PC-9 (cell line): Measurements from ENCODE around the gene PAEP. TPM values are rescaled to one million over a fixed set of nuclear protein-coding genes. Genes with fewer than 3 reads are reported as not detected.

Experiments
- BruUV-seq: library from RNA; stranded (reverse); fragments of 400-500 nt; replicated peaks from 2 replicates; lab custom pipeline; 2021; lab: Mats Ljungman, UMichigan
- CTCF ChIA-PET: fragments of 300-600 bp; sonication (Branson Sonifier 250); formaldehyde crosslinking; loops from one replicate; lab custom pipeline; 2022; ENCODE audit warnings: antibody characterized with exemption; lab: Charles Lee
- POLR2A ChIA-PET: fragments of 300-600 bp; sonication (Branson Sonifier 250); formaldehyde crosslinking; loops from one replicate; lab custom pipeline; 2022; ENCODE audit warnings: antibody characterized with exemption; ENCODE audit not compliant: unreplicated experiment; lab: Charles Lee
- DNase-seq, 2 experiments: peaks; one replicate each; pipeline versions ENCODE4 v3.0.0 to v3.0.0-alpha.2; 2015 to 2022; ENCODE audit warnings: mixed read lengths in 1 of 2
- H2AFZ ChIP-seq: fragments of 200-600 bp; sonication (generic); 2 replicates; pipeline ENCODE4 v1.8.1; 2017; ENCODE audit warnings: antibody characterized with exemption
- H3F3A ChIP-seq: fragments of 200-600 bp; sonication (generic); 2 replicates; pipeline ENCODE4 v1.8.1; 2017; ENCODE audit warnings: antibody characterized with exemption, mild to moderate bottlenecking, low read depth; ENCODE audit not compliant: insufficient read depth
- H3K27ac ChIP-seq: fragments of 200-600 bp; sonication (generic); 2 replicates; pipeline ENCODE4 v1.6.1; 2016; ENCODE audit warnings: mixed run types
- H3K27me3 ChIP-seq: fragments of 200-600 bp; sonication (generic); 2 replicates; pipeline ENCODE4 v1.6.1; 2016; ENCODE audit warnings: low read depth, mixed run types; ENCODE audit not compliant: insufficient read depth
- H3K36me3 ChIP-seq: fragments of 200-600 bp; sonication (generic); 2 replicates; pipeline ENCODE4 v1.6.1; 2016; ENCODE audit warnings: low read depth, mixed run types
- H3K4me1 ChIP-seq: fragments of 200-600 bp; sonication (generic); replicated peaks from 2 replicates; pipeline ENCODE4 v1.6.1; 2016; ENCODE audit warnings: mixed run types; ENCODE audit not compliant: insufficient read depth
- H3K4me2 ChIP-seq: fragments of 200-600 bp; sonication (generic); 2 replicates; pipeline ENCODE4 v1.6.1; 2017; ENCODE audit warnings: mixed run types
- H3K4me3 ChIP-seq: fragments of 200-600 bp; sonication (generic); 2 replicates; pipeline ENCODE4 v1.6.1; 2016; ENCODE audit warnings: mixed run types
- H3K79me2 ChIP-seq: fragments of 200-600 bp; sonication (generic); 2 replicates; pipeline ENCODE4 v1.6.1; 2017; ENCODE audit warnings: low read depth, mixed run types
- H3K9me2 ChIP-seq: fragments of 200-600 bp; sonication (generic); 2 replicates; pipeline ENCODE4 v1.8.1; 2017; ENCODE audit warnings: mild to moderate bottlenecking; ENCODE audit not compliant: insufficient read depth
- H3K9me3 ChIP-seq: fragments of 200-600 bp; sonication (generic); 2 replicates; pipeline ENCODE4 v1.8.1; 2016; ENCODE audit warnings: low read depth; ENCODE audit not compliant: insufficient read depth
- H4K20me1 ChIP-seq: fragments of 200-600 bp; sonication (generic); 2 replicates; pipeline ENCODE4 v1.8.1; 2017; ENCODE audit not compliant: insufficient read depth
- EZH2 ChIP-seq: fragments of 200-600 bp; sonication (generic); IDR thresholded peaks from 2 replicates; pipeline ENCODE4 v1.8.0; 2017; ENCODE audit warnings: antibody characterized with exemption, low read depth
- intact Hi-C: fragments of 100-400 bp; cut with micrococcal nuclease; formaldehyde crosslinking; loops from one replicate; pipeline ENCODE4 v1.10.0; 2022; ENCODE audit not compliant: unreplicated experiment
- total RNA-seq: library from RNA; stranded (reverse); gene quantifications from 2 replicates; pipeline ENCODE4 v1.2.3, GENCODE V29; 2021
- TF ChIP-seq, protein P1 (sequence below): fragments of 200-600 bp; sonication (generic); conservative IDR thresholded peaks from 2 replicates; pipeline ENCODE4 v1.6.1; 2017; ENCODE audit warnings: mixed run types, antibody characterized with exemption, mild to moderate bottlenecking, moderate library complexity

PAEP gene
- total RNA-seq, 1 experiment from 2014 or later = not detected

DNA sequence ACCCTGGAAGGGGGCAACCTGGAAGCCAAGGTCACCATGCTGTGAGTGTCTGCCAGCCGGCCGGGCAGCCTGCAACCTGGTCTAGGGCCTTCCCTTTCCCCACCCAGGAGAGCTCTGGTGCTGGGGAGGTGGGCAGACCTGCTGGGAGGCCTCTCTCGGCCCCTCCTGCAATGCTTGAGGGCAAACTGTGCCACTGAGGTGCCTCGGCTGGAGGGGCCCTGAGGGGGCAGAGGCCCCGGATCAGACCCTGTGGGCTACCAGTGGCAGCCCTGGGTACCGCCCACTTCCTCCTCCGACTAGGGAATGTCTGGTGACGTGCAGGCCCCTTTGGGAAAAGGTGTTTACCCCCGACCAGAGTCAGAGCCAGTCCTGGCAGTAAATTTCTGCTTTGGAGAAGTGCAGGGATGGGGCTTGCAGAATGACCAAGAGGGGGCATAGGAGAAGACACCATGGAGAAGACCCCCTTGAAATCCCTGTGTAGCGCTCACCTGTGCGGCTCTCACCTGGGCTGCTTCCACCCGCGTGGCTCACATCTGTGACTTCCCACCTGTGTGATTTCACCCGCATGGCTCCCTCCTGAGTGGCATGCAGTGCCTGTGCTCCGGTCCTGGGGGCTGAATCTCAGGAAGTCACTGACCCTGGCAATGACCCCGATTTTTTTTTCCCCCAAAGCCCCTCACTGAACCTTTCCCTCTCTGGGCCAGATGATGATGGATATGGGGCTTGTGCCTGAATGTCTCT is 39.2 kb upstream of the PAEP start:
- Histone ChIP-seq H3K27me3 (peaks cover 62% of the 10 kb centered on the region), H3K9me3 (no peaks in the 10 kb centered on the region), H3K4me1 (no peaks in the 10 kb centered on the region), H3K4me3 (no peak overlapping the region), H3K9me2 (no peaks in the 10 kb centered on the region), H3F3A (no peaks in the 10 kb centered on the region), H4K20me1 (no peaks in the 10 kb centered on the region), H3K79me2 (no peaks in the 10 kb centered on the region), H3K4me2 (no peak overlapping the region), H2AFZ (no peak overlapping the region), H3K36me3 (no peaks in the 10 kb centered on the region), H3K27ac (no peak overlapping the region)
- no TSS peak for BruUV-seq
- ChIA-PET POLR2A (no interaction called here), CTCF (no interaction called here)
- no peak for DNase-seq
- TF ChIP-seq, protein P1, sequence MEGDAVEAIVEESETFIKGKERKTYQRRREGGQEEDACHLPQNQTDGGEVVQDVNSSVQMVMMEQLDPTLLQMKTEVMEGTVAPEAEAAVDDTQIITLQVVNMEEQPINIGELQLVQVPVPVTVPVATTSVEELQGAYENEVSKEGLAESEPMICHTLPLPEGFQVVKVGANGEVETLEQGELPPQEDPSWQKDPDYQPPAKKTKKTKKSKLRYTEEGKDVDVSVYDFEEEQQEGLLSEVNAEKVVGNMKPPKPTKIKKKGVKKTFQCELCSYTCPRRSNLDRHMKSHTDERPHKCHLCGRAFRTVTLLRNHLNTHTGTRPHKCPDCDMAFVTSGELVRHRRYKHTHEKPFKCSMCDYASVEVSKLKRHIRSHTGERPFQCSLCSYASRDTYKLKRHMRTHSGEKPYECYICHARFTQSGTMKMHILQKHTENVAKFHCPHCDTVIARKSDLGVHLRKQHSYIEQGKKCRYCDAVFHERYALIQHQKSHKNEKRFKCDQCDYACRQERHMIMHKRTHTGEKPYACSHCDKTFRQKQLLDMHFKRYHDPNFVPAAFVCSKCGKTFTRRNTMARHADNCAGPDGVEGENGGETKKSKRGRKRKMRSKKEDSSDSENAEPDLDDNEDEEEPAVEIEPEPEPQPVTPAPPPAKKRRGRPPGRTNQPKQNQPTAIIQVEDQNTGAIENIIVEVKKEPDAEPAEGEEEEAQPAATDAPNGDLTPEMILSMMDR = no peak
- TF ChIP-seq EZH2 = no peak
- intact Hi-C loops = no loop called here

DNA sequence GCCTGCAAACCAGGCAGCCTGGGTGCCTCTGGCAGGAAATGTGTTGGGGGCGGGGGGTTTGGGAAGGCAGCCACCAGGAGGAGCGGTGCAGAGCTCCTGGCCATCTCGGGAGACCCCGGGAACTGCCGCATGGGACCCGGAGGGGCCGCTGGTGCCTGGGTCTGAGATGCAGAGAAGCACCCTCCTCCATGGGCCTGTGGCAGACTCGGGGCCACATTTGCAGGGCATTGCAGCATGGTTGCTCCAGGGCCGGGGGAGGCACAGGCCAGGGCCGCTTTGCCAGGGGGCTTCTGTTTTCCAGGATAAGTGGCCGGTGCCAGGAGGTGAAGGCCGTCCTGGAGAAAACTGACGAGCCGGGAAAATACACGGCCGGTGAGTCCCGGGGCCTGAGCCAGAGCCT is 38.6 kb upstream of the PAEP start:
- TF ChIP-seq EZH2 = no peak
- TF ChIP-seq, protein P1 = no peak
- no peak overlapping the region for H3K4me2 ChIP-seq
- DNase-seq = no peak
- H3F3A ChIP-seq = no peaks in the 10 kb centered on the region
- H3K79me2 ChIP-seq = no peaks in the 10 kb centered on the region
- H4K20me1 ChIP-seq = no peaks in the 10 kb centered on the region
- BruUV-seq = no TSS peak
- intact Hi-C loops = no loop called here
- no peak overlapping the region for H3K27ac ChIP-seq
- POLR2A ChIA-PET = no interaction called here
- H3K36me3 ChIP-seq = no peaks in the 10 kb centered on the region
- no peaks in the 10 kb centered on the region for H3K4me1 ChIP-seq
- H2AFZ ChIP-seq = no peak overlapping the region
- H3K9me2 ChIP-seq = no peaks in the 10 kb centered on the region
- H3K9me3 ChIP-seq = no peaks in the 10 kb centered on the region
- H3K4me3 ChIP-seq = no peak overlapping the region
- peaks cover 56% of the 10 kb centered on the region for H3K27me3 ChIP-seq
- CTCF ChIA-PET = no interaction called here

DNA sequence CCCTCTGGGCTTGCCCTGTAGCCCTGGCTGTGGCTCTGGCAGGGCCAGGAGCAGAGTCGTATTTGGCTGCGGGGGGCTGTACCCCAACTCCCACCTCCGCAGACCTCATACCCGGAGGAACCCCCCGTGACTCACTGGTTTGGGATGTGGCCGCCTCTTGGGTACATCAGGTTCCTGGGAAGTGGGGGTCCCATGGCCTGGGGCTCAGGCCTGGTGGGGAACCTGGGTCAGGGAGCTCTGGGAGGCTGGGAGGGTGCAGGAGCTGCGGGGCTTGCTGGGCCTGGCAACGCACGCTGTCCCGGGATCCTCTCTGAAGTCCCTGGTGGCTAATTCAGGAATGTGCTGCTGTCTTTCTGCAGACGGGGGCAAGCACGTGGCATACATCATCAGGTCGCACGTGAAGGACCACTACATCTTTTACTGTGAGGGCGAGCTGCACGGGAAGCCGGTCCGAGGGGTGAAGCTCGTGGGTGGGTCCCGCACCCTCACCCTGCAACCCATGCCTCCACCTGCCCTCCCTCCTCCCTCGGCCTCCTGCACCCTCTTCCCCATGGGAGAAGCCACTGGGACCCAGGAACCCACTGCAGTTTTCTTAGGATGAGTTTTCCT is 37.9 kb upstream of the PAEP start:
- H3K4me3 ChIP-seq = no peak overlapping the region
- H3F3A ChIP-seq = no peaks in the 10 kb centered on the region
- ChIA-PET POLR2A (no interaction called here), CTCF (no interaction called here)
- no peak for DNase-seq
- intact Hi-C loops = no loop called here
- no peak overlapping the region for H3K27ac ChIP-seq
- TF ChIP-seq, protein P1 = no peak
- TF ChIP-seq EZH2 = no peak
- no peaks in the 10 kb centered on the region for H3K79me2 ChIP-seq
- no peaks in the 10 kb centered on the region for H3K9me2 ChIP-seq
- no peaks in the 10 kb centered on the region for H3K9me3 ChIP-seq
- H3K36me3 ChIP-seq = no peaks in the 10 kb centered on the region
- BruUV-seq = no TSS peak
- no peaks in the 10 kb centered on the region for H3K4me1 ChIP-seq
- no peak overlapping the region for H3K4me2 ChIP-seq
- H4K20me1 ChIP-seq = no peaks in the 10 kb centered on the region
- no peak overlapping the region for H2AFZ ChIP-seq
- H3K27me3 ChIP-seq = peaks cover 55% of the 10 kb centered on the region
